ENCODE measurements around the gene AGAP2.
A peak's percentile ranks its signal among the peaks of the same experiment; 100 is the strongest.

DNA sequence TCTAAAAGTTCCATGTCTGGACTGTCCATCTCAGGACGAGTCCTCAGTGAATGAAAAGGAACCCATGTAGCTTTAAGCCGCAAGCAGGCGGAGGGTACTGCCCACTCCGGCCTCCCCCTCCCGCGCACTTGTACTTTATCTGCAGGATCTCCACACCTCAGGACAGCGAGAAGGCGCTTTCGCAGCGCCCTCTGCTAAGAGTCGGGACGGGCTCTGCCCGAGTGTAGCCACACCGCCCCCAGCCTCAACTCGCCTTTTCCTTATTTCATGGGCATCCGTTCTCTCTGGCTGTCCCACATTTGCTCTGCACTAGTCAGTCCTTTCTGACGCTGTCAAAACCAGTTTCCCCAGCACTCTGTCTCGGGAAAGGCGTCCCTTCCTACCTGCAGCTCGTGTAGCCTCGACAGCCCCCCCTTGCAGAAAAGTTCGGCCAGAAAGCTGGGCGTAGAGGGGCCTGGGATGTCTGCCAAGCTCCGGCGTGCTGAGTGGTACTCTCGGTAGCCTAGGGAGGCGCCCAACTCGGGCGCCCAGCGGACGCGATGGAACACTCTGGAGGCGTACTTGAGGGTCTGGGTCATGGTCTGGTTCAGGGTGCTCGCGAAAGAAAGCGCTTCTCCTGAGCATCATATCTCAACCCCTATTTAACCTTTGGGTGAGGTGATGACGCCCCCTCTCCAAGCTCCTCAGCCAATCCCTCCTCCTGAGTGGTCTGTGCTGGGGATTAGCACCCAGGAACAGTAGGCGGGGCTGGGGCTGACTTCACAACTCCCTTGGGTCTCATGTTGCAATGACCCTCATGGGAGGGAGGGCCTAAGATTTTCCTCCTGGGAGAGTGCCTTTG lies 28.1 kb upstream of the AGAP2 start, which contains the start of gene CYP27B1:
- TF ChIP-seq, protein P1, sequence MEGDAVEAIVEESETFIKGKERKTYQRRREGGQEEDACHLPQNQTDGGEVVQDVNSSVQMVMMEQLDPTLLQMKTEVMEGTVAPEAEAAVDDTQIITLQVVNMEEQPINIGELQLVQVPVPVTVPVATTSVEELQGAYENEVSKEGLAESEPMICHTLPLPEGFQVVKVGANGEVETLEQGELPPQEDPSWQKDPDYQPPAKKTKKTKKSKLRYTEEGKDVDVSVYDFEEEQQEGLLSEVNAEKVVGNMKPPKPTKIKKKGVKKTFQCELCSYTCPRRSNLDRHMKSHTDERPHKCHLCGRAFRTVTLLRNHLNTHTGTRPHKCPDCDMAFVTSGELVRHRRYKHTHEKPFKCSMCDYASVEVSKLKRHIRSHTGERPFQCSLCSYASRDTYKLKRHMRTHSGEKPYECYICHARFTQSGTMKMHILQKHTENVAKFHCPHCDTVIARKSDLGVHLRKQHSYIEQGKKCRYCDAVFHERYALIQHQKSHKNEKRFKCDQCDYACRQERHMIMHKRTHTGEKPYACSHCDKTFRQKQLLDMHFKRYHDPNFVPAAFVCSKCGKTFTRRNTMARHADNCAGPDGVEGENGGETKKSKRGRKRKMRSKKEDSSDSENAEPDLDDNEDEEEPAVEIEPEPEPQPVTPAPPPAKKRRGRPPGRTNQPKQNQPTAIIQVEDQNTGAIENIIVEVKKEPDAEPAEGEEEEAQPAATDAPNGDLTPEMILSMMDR (IDR thresholded peaks at IDR 0.05) = no peak
- peak; percentile 43 for TF ChIP-seq EZH2 (IDR thresholded peaks at IDR 0.05; ENCODE audit: borderline replicate concordance, insufficient read depth, low read depth, low read length, poor library complexity, severe bottlenecking)
